HepG2 (cell line): ENCODE results near the gene CHST1.

Source experiments
- ASH2L ChIP-seq: fragments of 300-600, 200-600 bp; sonication (generic); IDR thresholded peaks from 2 replicates; pipeline ENCODE4 v1.7.0; 2017; ENCODE audit warnings: low read depth, mild to moderate bottlenecking, moderate library complexity, mixed read lengths, low read length; ENCODE audit not compliant: insufficient read length
- CHD4 ChIP-seq: fragments of 200-600 bp; sonication (generic); IDR thresholded peaks from 2 replicates; pipeline ENCODE4 v1.7.0; 2017; ENCODE audit warnings: mild to moderate bottlenecking, low read length, borderline replicate concordance
- CREM ChIP-seq, 2 experiments: sonication (generic) in 1 of 2; formaldehyde crosslinking in 1 of 2; IDR thresholded peaks; 2 replicates each; pipeline versions ENCODE4 v1.4.0 to v1.6.1; 2016 to 2020; ENCODE audit warnings: antibody characterized with exemption in 1 of 2, mild to moderate bottlenecking in 1 of 2, missing genetic modification reagents in 1 of 2
- CTCF ChIP-seq: sonication (generic); formaldehyde crosslinking; IDR thresholded peaks from 2 replicates; pipeline ENCODE4 v1.5.0; 2020; ENCODE audit warnings: mild to moderate bottlenecking, missing genetic modification reagents, moderate library complexity
- ETV5 ChIP-seq: IDR thresholded peaks from 2 replicates; pipeline ENCODE4 v1.6.1; 2018; ENCODE audit warnings: missing biosample characterization, missing genetic modification reagents, inconsistent platforms, borderline replicate concordance
- ETV6 ChIP-seq: sonication (generic); formaldehyde crosslinking; conservative IDR thresholded peaks from 2 replicates; pipeline ENCODE4 v1.4.0; 2020; ENCODE audit warnings: missing genetic modification reagents
- EZH2 ChIP-seq: conservative IDR thresholded peaks from 2 replicates; pipeline ENCODE4 v1.6.1; 2012; ENCODE audit warnings: mild to moderate bottlenecking, low read depth, low read length, moderate library complexity
- PHF8 ChIP-seq: sonication (generic); formaldehyde crosslinking; IDR thresholded peaks from 2 replicates; pipeline ENCODE4 v1.5.0; 2020; ENCODE audit warnings: missing genetic modification reagents
- TCF7 ChIP-seq: sonication (generic); IDR thresholded peaks from 2 replicates; pipeline ENCODE4 v1.6.1; 2016; ENCODE audit warnings: antibody characterized with exemption, low read depth
- ZBTB2 ChIP-seq: sonication (generic); formaldehyde crosslinking; IDR thresholded peaks from 2 replicates; pipeline ENCODE4 v1.8.0; 2022; ENCODE audit warnings: low read depth, missing genetic modification reagents
- ZNF616 ChIP-seq: sonication (generic); formaldehyde crosslinking; IDR thresholded peaks from 2 replicates; pipeline ENCODE4 v1.5.0; 2020; ENCODE audit warnings: low read depth, mild to moderate bottlenecking, missing genetic modification reagents

DNA sequence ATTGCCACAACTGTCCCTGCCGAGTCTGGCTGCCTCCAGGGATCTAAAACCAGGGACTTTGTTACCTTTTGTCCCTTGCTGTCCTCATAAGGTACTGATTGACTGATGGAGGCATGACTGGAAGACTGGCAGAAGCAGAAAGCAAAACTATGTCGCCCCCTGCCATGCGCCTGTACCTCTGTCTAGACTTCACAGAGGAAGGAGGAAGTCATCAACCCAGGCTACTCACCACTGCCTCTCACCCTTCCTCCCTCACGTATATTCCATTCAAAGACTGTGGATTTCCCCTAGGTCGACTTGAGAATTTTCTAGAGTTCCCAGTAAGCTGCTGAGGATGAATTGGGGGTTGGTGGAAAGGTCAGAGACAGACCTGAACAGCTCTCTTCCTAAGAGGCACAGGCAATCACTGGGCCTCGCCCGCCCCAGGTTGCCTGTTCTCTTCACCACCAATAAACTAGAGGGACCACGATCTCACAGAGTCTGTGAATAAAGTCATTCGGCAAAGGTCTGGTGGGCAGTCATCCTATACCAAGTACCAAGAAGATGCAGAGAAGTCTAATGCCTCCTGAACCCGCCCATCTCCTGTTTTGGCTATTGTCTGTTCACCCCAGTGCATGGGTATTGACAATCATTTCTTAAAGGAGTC is 27.5 kb upstream of the CHST1 start:
- no peak for TF ChIP-seq CTCF (CRISPR knock-in tag)
- no peak for TF ChIP-seq ETV6 (CRISPR knock-in tag)
- no peak for TF ChIP-seq TCF7
- no peak for TF ChIP-seq ETV5 (CRISPR knock-in tag)
- TF ChIP-seq CHD4: no peak
- no peak for TF ChIP-seq EZH2
- TF ChIP-seq CREM (IDR thresholded peaks at IDR 0.05): no peak
- TF ChIP-seq CREM (CRISPR knock-in tag; IDR thresholded peaks at IDR 0.05): no peak
- no peak for TF ChIP-seq ZNF616 (CRISPR knock-in tag)
- no peak for TF ChIP-seq ASH2L
- no peak for TF ChIP-seq PHF8 (CRISPR knock-in tag)
- no peak for TF ChIP-seq ZBTB2 (CRISPR knock-in tag)
